RWPE1 (cell line): Measurements from ENCODE around the gene CABS1.

Source experiments
- CTCF ChIA-PET: fragments of 350-600 bp; sonication (Branson Sonifier 250); formaldehyde crosslinking; extraction: SDS; loops from one replicate; lab custom pipeline; 2021; lab: Yijun Ruan, JAX
- POLR2A ChIA-PET: fragments of 400-600 bp; formaldehyde crosslinking; extraction: SDS; loops from one replicate; lab custom pipeline; 2020; ENCODE audit warnings: antibody characterized with exemption; ENCODE audit not compliant: low non-redundant PET; lab: Yijun Ruan, JAX
- DNase-seq: peaks from one replicate; pipeline ENCODE4 v3.0.0; 2012; ENCODE audit warnings: low spot score
- H3K27ac ChIP-seq: fragments of 450-650 bp; 2 replicates; pipeline ENCODE4 v1.5.1; 2017
- CTCF ChIP-seq: fragments of 450-650 bp; conservative IDR thresholded peaks from 2 replicates; pipeline ENCODE4 v1.5.1; 2017; ENCODE audit warnings: low read depth, mild to moderate bottlenecking

The CABS1 gene

GRCh38 chr4:70326052-70326451 lies 8.7 kb upstream of the CABS1 start:
- ChIA-PET CTCF (interaction anchor here (0.7 kb wide), 2 partner anchors 11 to 13 kb away, joined by 3 read pairs; no protein-coding TSS in a partner anchor), POLR2A (no interaction called here)
- no peak overlapping the region for H3K27ac ChIP-seq
- TF ChIP-seq CTCF: no peak
- no peak for DNase-seq

GRCh38 chr4:70336043-70336442 lies 1.3 kb downstream of the CABS1 start:
- ChIA-PET CTCF (no interaction called here), POLR2A (no interaction called here)
- H3K27ac ChIP-seq: no peak overlapping the region
- TF ChIP-seq CTCF: no peak
- DNase-seq: no peak

- ChIA-PET CTCF (interaction anchor here (0.6 kb wide), 1 partner anchor 20 kb away, joined by 5 read pairs; no protein-coding TSS in a partner anchor), POLR2A (no interaction called here)
- DNase-seq: no peak
- H3K27ac ChIP-seq: no peak overlapping the region
- TF ChIP-seq CTCF: no peak
Observed at GRCh38 chr4:70337886-70338420, 3.2 kb downstream of the CABS1 start.

GRCh38 chr4:70356185-70356584 lies 21.4 kb downstream of the CABS1 start:
- POLR2A ChIA-PET: no interaction called here
- TF ChIP-seq CTCF: no peak
- H3K27ac ChIP-seq: no peak overlapping the region
- CTCF ChIA-PET: no interaction called here
- DNase-seq: no peak

- ChIA-PET CTCF (no interaction called here), POLR2A (no interaction called here)
- TF ChIP-seq CTCF: no peak
- DNase-seq: no peak
- no peak overlapping the region for H3K27ac ChIP-seq
Observed at GRCh38 chr4:70359115-70359661, 24.4 kb downstream of the CABS1 start.

GRCh38 chr4:70360460-70360859 lies 25.7 kb downstream of the CABS1 start, which contains the start of gene SMR3A:
Gene SMR3A, plus strand, starts transcription at chr4:70360760. Its CDS starts 1,356 bp downstream, at chr4:70362116.
- DNase-seq: no peak
- CTCF ChIA-PET: no interaction called here
- TF ChIP-seq CTCF: no peak
- H3K27ac ChIP-seq: no peak within 1 kb of the TSS
- POLR2A ChIA-PET: no interaction called here
